Mammary epithelial cell (primary cell): Measurements from ENCODE around the gene RALGDS.

Source experiments
- EZH2 ChIP-seq: IDR thresholded peaks from 2 replicates; pipeline ENCODE4 v1.6.1; 2012; ENCODE audit warnings: low read length, inconsistent platforms, borderline replicate concordance
- TF ChIP-seq, protein P1 (sequence below), 2 donors: IDR thresholded peaks in 1 of 2; conservative IDR thresholded peaks in 1 of 2; 2 replicates each; pipeline ENCODE4 v1.5.1; 2011 to 2012; ENCODE audit warnings: inconsistent platforms in 2 of 2, low read length in 2 of 2, mild to moderate bottlenecking in 2 of 2, control low read depth in 1 of 2, low read depth in 1 of 2; ENCODE audit not compliant: insufficient read depth in 1 of 2; ENCODE audit errors: extremely low read depth in 1 of 2

DNA sequence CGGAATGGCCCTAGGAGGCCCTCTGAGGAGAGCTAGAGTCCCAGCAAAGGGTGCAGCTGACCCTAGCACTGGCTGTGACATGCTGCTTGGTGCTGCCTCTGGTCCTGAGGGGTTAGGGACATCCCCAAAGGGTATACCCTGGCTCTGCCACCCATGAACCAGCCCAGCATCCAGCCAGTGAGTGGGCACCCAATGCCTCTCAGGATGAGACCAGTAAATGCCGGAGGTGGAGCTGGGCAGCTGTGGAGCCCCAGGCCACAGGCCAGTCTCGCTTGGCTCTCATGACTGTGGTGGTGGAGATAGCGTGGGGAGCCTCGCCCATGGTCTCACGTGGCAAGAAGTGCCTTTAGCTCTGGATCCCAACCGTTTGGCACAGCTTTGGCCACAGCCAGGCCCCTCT lies 63.0 kb downstream of the RALGDS start:
- TF ChIP-seq, protein P1, sequence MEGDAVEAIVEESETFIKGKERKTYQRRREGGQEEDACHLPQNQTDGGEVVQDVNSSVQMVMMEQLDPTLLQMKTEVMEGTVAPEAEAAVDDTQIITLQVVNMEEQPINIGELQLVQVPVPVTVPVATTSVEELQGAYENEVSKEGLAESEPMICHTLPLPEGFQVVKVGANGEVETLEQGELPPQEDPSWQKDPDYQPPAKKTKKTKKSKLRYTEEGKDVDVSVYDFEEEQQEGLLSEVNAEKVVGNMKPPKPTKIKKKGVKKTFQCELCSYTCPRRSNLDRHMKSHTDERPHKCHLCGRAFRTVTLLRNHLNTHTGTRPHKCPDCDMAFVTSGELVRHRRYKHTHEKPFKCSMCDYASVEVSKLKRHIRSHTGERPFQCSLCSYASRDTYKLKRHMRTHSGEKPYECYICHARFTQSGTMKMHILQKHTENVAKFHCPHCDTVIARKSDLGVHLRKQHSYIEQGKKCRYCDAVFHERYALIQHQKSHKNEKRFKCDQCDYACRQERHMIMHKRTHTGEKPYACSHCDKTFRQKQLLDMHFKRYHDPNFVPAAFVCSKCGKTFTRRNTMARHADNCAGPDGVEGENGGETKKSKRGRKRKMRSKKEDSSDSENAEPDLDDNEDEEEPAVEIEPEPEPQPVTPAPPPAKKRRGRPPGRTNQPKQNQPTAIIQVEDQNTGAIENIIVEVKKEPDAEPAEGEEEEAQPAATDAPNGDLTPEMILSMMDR (conservative IDR thresholded peaks at IDR 0.05 in 1 of 2, IDR thresholded peaks at IDR 0.05 in 1 of 2; ENCODE audit: extremely low read depth in 1 of 2, insufficient read depth in 1 of 2, low read depth in 1 of 2, low read length in 2 of 2): no peak
- no peak for TF ChIP-seq EZH2
